DMS 273 treated with DMSO at 0.1 percent for 48 hours (cell line): ENCODE results near the gene NEK10.
"Not testable (repeated sequence)": the region's sequence is repeated elsewhere in the genome, so short reads cannot be mapped to it uniquely, and the experiment has no call there.

Experiments
- DNase-seq: peaks from one replicate; lab custom pipeline; 2025; lab: John Stamatoyannopoulos, UW

NEK10 gene

GRCh38 chr3:27368831-27369607 is at the start of gene NEK10:
Gene NEK10, minus strand, starts transcription at chr3:27369383. Its CDS starts 16,501 bp downstream, at chr3:27352882.
- DNase-seq, result peak; percentile 54

DNA sequence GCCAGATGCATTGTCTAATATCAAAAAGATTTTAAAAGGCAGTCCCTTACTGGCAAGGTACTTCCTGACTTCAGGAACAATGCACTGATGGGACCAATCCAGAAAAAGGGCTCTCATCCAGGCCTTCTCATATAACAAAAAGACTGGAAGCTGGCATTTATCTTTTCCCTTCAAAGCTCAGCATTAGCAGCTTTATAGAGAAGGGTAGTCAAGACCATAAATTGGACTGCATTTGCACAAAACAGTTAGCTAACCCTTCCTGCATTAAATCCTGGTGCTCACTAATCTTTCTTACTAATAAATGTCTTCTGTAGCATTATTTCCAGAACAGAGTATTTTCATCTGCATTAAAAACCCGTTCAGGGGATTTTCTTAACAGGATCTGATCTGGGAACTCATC is 46.0 kb upstream of the NEK10 start:
- DNase-seq, result no peak

DNA sequence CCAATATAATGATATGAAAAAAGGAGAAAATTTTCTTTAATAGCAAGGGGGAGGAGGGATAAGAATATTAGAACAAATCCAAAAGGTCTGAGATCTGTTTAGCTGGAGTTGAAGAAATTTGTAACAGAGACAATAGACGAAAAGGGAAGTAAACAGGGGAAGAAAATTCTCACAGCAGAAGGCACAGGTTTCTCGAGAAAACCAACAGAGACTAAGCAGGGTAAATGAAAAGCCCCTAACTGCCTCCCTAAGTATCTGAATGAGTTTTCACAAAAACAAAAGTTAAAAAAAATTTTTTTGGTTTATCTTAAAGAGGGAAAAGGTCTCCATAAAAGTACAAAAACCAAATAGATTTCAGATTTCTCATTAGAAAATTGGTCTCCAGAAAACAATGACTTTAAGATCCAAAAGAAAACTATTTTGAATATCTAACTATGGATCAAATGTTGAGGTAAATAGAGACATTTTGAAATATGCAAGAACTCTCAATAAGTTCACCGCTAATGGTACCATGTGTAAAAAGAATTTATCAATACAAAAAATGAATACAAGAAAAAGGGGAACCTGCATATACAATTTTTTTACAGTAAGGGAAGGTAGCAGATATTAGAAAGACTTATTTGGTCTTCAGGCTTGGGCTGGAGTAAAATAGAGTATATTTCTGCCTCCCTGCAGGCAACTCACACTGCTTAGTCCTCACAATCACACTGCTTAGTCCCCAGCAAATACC is 23.9 kb upstream of the NEK10 start:
- no peak for DNase-seq

DNA sequence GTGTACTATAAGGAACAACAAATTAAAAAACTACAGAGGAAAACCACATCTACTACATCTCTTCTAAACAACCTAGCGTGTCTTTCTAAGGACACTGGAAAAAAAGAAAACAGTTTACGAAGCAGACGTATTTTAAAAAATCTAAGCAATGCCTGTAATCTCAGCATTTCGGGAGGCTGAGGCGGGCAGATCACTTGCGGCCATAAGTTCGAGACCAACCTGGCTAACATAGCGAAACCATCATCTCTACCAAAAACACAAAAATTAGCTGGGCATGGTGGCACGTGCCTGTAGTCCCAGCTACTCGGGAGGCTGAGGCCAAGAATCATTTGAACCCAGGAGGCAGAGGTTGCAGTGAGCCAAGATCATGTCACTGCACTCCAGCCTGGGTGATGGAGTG is 23.2 kb upstream of the NEK10 start:
- DNase-seq, result not testable (repeated sequence)

DNA sequence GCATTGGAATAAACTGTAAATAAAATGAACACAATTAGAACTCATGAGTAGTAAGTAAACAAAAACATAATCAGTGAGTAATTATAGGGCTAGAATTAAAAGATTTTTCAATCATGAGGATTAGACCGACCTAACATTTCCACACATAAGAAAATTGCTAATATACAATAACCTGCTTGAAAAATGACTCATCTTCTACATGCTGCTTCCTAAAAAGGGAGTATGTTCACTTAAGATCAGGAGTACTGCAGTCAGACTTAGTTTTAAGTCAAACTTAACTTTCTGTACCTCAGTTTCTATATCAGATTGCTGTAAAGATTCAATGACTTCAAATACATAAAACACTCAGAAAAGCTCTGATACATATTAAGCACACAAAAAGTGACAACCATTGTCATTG is 22.6 kb upstream of the NEK10 start:
- DNase-seq, result no peak

GRCh38 chr3:27387625-27388024 is 18.4 kb upstream of the NEK10 start:
- no peak for DNase-seq

- DNase-seq, result no peak
Measured at GRCh38 chr3:27385504-27385903, 16.3 kb upstream of the NEK10 start.

DNA sequence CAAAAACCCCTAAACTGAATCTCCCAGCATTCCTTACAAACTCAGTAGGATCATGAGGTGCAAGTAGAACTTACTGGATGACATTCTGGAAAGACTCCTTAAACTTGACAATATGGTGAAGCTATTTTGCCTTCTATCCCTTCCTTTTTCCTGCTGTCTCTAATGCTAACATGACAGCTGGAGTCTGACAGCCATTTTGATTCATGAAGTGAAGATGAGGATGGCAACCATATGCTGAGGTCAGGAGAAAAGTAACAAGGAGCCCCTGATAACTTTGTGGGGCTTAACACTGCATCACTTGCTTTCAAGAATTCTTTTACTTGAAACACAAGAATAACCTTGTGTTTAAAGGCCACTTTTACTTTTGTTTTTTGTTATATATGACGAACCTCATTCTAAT is 15.0 kb upstream of the NEK10 start:
- DNase-seq, result no peak

DNA sequence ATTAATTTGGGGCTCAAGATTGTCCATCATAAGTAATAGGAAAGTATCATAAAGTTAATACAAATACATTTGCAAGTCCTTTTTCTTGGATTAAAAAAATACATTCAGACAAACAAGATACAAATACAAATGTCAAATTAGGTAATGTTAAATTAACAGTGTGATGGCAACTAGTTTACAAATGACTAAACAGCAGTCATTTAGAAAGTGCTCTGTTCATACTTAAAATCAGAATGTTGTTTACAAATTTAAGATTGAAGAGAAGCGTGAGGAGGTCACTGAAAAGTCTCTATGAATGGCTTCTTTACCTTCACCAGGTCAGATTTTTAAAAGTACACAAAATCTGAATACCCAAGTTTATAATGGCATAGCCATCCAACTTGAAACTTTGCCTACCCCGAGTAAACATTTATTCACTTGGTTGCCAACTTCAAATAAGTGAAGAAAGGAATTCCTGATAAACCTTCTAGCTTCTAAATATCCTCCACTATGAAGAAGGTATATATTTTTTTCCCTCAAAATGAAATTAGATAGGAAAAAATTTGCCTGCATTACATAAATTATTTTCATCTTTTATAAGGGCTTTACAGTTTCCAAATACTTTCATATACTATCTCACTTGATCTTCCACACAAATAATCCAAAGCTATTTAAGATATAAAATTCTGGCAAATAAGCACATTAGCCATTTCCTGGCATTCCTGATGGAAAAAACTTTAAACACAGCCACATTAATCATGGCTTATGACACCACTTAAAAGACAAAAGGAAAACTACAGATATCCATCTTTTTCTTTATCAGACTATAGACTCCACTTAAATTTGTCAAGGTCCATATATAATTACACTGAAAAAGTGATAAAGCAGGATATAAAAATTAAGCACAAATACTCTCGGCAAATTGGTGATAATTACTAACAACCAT is 11.5 kb upstream of the NEK10 start:
- DNase-seq, result no peak

GRCh38 chr3:27378331-27378730 is 9.1 kb upstream of the NEK10 start:
- DNase-seq, result no peak

GRCh38 chr3:27376109-27376772 is 7.1 kb upstream of the NEK10 start:
- DNase-seq, result no peak

DNA sequence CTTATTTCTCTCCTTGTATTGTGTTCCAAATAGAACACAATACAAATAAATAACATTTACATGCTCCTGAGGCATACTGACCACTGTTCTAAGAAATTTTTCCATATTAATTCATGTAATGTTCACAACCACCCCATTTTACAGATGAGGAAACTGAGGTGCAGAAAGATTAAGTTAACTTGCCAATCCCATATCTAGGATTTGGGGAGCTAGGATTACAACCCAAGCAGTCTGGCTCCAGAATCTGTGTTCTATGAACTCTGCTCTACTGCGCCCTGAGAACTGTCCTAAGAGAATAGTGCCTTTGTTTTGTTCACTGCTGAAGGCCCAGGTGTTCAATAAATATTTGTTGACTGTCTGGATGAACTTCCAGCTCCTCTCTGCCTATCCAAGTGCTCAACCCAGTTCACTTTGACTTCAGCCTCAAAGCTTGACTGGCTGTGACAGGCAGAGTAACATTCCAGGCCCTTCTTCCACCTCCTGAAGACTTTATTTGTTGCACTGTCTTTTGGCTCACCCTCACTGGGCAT is 3.1 kb downstream of the NEK10 start:
- no peak for DNase-seq

DNA sequence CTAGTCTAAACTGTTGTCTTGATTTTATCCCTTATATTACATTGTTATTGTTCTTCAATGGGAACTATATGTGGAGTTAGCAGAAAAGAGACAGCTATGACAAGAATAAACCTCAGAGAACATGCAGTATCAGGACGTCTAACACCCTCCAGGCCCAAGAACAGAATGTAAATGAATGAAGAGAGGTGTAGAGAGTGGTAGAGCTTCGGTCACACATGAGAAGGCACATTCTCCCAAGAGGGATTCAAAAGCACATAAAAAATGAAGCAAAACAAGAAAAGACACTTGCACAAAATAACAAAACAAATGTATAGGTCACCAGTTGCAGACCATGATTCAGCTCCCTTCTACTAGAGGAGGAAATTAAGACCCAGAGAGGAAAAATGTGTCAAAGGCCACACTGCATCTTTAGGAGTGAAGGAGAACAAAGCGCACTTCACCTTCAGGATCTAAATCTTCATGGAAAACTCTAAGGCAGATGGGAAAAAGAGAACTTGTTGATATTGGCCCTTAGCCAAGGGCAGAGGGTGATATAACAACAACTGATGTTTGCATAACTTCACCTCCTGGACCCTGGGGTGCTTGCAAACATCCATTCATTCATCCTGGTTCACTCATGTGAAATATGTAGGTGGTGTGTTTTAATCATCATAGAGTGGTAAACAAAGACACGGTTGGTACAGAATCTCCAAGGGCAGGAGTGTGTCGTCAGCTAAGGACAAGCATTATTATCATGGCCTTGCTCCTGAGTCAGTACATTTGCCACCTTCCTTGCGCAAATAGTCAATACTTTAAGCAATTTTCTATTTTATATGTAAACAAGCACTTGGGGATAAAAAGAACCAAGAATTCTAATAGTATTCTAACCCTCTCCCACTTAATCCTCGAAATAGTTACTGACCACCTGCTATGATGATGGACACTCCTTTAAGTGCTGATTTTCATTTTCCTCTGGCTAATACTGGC is 8.8 kb downstream of the NEK10 start:
- peak; percentile 44 for DNase-seq

GRCh38 chr3:27358372-27358771 is 10.8 kb downstream of the NEK10 start:
- no peak for DNase-seq

GRCh38 chr3:27357665-27358258 is 11.4 kb downstream of the NEK10 start:
- peak; percentile 23 for DNase-seq

DNA sequence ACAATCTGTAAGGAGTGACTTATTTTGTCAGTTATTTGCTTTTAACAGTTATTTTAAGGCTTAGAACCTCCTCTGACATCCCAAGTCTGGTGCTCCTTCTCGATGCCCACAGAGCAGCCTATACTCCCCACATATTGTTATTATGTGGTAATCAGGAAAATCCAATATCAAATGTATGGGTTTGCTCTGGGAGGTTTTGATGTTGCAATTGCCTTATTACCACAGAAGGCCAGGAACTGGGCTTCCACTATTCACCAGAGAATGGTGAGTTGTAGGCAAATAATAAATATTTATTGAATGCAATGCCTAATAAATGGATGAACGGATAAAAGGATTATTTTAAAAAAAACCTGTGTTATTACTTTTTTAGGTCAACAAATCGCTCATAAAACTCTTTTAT is 12.2 kb downstream of the NEK10 start:
- no peak for DNase-seq

DNA sequence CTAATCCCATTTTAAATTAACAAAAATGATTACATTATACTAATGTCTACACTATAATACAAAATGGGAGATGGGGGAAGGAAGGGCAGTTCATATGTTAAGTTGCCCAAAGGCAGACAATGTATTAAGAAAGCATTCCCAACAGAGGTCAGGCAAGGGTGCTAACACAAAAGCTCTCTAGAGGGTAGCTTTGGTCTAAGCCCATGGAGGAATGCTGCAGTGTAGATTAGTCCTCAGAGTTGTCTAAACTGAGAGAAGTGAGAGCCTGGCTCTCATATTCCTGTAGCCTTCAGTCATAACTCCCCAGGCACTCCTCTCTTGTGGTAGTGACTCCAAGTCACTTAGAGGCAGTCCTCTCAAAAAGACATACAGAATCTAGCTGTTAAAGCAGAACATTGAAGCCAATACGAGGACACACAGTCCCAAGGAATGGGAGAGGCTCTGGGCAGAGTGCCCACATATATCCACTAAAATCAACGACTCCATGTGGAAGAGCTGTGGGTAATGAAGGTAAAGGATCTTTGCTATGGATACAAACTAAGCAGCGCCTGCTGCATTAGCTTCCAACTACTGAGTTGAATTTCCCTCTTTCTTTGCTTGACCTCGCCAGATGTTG is 14.5 kb downstream of the NEK10 start:
- DNase-seq, result no peak

GRCh38 chr3:27354161-27354560 is 15.0 kb downstream of the NEK10 start:
- DNase-seq, result no peak

GRCh38 chr3:27353221-27353620 is 16.0 kb downstream of the NEK10 start:
- DNase-seq, result no peak

DNA sequence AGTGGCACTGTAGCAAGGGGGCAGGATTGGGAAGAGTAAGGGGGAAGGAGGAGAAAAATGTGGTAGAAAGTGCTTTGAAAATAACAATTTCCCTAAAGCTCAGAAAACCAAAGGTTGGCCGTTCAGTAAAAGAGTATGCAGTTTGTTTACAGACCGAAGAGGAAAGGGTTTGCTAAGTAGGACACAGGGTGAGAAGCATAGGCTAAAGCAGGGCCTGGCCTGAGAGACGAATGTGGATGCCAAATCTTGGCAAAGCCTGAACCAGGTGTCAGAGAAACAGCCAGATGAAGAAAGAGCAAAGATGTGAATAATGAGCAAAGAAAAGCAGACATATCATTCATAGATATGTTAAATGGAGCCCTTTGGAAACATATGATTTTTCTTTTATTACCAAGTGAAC is 17.1 kb downstream of the NEK10 start:
- no peak for DNase-seq
